Activated CD4-positive, alpha-beta T cell treated with anti-CD3 and anti-CD28 coated beads, Interleukin-2, amount 50 U/mL, for 4 hours (primary cell): Measurements from ENCODE around the gene TRA2B.
"Not testable (repeated sequence)": the region's sequence is repeated elsewhere in the genome, so short reads cannot be mapped to it uniquely, and the experiment has no call there.

Source experiments
- DNase-seq, 2 experiments: peaks; one replicate each; pipeline ENCODE4 v3.0.0-alpha.2; 2020

Gene TRA2B

DNA sequence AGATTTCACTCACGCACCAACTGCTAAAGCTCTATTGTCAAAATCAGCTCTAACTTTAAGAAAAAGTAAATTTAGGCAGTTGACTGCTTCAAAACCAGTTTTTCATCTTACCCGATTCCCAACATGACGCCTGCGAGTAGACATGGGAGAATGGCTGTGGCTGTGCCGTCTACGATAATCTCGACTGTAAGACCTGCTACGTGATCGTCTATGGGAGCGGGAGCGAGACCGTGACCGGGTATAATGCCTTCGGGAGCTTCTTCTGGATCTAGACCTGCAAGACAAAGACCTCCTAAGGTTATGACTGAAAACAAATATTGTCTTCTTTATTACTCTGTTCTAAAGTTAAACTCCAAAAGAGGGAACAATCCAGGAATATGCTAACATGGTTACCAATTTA, 12.5 kb downstream of the TRA2B start:
- DNase-seq: no peak

GRCh38 chr3:185924375-185924774, 13.4 kb downstream of the TRA2B start:
- no peak for DNase-seq

GRCh38 chr3:185920184-185920583, 17.6 kb downstream of the TRA2B start:
- DNase-seq: no peak

GRCh38 chr3:185916042-185916833, 21.6 kb downstream of the TRA2B start:
- DNase-seq: no peak

- no peak for DNase-seq
Measured at GRCh38 chr3:185915642-185916041, 22.2 kb downstream of the TRA2B start.

GRCh38 chr3:185914911-185915629, 22.7 kb downstream of the TRA2B start:
- DNase-seq: no peak

GRCh38 chr3:185912929-185913901, 24.6 kb downstream of the TRA2B start:
- no peak for DNase-seq

GRCh38 chr3:185912512-185912911, 25.3 kb downstream of the TRA2B start:
- no peak for DNase-seq

- DNase-seq: not testable (repeated sequence)
Measured at GRCh38 chr3:185911076-185911448, 26.8 kb downstream of the TRA2B start.

DNA sequence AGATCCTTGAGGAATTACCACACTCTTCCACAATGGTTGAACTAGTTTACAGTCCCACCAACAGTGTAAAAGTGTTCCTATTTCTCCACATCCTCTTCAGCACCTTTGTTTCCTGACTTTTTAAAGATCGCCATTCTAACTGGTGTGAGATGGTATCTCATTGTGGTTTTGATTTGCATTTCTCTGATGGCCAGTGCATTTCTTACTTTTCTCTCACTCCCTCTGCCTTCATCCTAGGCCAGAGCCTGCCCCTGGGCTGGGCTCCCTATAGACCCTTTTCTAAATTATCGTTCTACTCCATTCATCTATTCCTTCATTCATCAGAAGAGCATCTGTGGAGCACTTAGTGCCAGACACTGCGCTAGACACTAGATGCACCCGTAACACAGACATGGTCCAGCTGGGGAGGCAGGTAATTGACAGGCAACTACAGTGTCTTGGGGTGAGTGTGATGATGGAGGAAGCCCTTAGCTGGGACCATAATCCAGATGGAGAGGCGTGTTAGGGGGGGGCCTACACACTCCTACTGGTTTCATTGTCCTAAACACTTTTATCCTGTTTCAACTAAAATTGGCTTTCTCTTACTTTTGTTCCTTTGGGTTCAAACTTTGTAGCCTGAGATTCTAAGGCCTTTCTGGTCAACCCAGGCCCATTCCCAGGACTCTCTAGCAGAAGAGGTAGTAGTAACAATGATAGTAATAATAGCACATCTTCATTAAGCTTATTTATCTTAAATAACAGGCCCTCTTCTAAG, 27.3 kb downstream of the TRA2B start:
- not testable (repeated sequence) for DNase-seq

DNA sequence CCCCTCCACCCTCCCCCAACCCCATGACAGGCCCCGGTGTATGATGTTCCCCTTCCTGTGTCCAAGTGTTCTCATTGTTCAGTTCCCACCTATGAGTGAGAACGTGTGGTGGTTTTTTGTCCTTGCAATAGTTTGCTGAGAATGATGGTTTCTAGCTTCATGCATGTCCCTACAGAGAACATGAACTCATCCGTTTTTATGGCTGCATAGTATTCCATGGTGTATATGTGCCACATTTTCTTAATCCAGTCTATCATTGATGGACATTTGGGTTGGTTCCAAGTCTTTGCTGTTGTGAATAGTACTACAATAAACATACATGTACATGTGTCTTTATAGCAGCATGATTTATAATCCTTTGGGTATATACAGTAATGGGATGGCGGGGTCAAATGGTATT, 27.9 kb downstream of the TRA2B start:
- DNase-seq: not testable (repeated sequence)

DNA sequence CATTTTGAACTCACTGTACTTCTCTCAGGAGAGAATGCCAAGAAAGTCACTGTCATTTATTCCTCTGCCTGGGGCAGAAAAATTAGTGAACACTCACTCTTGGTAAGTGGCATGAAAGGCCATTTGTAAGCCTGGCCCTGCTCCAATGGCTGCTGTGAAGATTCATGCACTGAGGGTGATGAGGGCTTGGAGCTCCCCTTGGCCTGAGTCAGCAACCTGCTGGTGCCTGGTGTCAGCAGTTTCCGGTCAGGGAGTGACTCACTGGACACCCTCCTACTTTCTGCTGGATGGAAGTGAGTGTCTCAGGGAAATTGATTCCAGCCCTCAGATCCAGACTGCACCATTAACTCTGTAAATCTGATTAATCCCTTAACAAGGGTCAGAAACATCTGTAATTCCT, 37.6 kb downstream of the TRA2B start:
- DNase-seq: no peak

GRCh38 chr3:185896636-185897035, 41.2 kb downstream of the TRA2B start:
- no peak for DNase-seq

- no peak for DNase-seq
Measured at GRCh38 chr3:185887066-185887465, 50.7 kb downstream of the TRA2B start.

DNA sequence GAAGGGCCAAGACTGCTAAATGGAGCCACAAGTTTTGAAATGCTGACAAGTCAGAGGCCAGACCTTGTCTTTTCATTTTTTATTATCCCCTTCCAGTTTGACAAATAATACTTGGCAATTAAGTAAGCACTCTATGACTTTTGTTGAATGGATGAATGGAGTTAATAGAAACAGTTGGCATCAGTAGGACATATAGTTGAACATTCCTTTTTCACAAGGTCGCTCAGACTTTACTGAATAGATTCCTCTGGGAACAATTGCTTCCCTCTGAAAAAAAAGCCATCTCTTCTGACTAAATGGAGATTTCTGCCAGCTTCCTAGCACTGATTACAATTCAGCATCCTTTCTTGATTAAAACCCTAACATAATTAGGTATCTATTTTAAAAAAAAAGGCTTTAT, 53.2 kb downstream of the TRA2B start:
- no peak for DNase-seq

DNA sequence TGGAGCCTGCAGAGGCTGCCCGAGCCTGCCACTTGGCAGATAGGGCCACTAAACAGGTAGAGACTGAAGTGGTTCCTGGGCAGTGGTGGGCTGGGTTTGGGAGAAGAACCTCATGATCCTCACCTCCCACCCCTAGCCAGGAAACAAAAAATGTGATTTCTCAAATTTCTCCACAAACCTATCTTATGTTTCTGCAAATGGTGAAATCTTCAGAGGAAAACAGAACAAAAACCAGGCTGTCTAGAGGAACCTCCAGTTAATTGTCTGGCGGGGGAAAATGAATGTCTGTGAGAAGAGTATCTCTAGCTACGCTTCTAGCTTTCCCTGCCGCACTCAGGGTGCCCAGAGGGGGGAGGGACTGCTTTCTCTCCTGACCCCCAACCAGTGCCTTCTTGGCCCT, 55.9 kb downstream of the TRA2B start:
- no peak for DNase-seq

- no peak for DNase-seq
Measured at GRCh38 chr3:185880600-185880999, 57.2 kb downstream of the TRA2B start.

DNA sequence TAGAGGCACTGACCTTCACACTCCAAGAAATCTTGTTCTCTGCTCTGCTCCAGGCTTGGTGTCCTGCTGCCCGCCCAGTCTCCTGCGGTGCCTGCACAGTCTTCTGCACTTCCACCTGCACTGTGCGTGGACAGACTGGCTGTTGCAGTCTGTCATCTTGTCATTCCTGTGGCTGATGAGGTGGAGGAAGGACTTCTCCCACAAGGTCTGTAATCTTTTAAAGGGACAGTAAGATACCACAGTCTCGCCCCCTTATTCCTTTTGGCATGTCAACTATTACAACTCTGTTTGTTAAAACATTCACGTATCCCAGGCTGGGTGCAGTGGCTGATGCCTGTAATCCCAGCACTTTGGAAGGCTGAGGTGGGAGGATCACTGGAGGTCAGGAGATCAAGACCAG, 58.9 kb downstream of the TRA2B start:
- no peak for DNase-seq

- DNase-seq: no peak
Measured at GRCh38 chr3:185874119-185874518, 63.7 kb downstream of the TRA2B start.

DNA sequence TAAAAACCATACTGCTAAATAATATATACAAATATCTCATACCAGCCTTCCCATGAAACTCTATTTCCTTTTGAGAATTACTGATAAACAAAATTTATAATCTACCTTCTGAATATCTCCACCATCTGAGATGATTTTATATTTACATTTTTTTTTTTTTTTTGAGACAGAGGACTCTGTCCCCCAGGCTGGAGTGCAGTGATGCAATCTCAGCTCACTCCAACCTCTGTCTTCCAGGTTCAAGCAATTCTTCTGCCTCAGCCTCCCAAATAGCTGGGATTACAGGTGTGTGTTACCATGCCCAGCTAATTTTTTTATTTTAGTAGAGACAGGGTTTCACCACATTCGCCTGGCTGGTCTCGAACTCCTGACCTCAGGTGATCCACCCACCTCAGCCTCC, 70.2 kb downstream of the TRA2B start:
- DNase-seq: no peak

DNA sequence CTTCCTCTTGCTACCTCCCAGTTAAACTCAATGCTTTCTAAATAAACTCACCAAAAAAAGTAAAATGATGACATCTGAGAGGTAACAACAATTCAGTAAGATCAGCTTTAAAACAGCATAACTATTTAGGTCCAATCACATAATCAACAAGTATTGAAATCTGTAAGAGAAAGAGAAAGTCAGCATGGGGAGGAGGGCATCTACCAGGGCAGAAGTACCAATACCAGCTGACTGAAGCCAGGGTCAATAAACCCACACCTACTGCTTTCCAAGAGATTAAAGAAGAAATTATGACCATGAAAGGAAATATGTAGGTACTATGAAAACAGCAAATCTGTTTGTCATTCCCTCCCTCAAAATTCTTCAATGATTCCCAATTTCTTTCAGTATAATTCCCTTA, 70.8 kb downstream of the TRA2B start:
- DNase-seq: no peak

GRCh38 chr3:185866555-185866954, 71.3 kb downstream of the TRA2B start:
- no peak for DNase-seq
